Osteoblast (primary cell): Measurements from ENCODE around the gene STAU1. TPM values are rescaled to one million over a fixed set of nuclear protein-coding genes. Genes with fewer than 3 reads are reported as not detected.

Source experiments
- DNase-seq: peaks from one replicate; pipeline ENCODE4 v3.0.0; 2011; ENCODE audit warnings: low spot score, mixed read lengths; ENCODE audit not compliant: insufficient read length; ENCODE audit errors: missing footprints
- H2AFZ ChIP-seq: 2 replicates; pipeline ENCODE4 v1.6.0; 2011; ENCODE audit warnings: mild to moderate bottlenecking, low read length
- H3K27ac ChIP-seq: 2 replicates; pipeline ENCODE4 v1.5.1; 2011; ENCODE audit warnings: mild to moderate bottlenecking, low read depth, low read length, moderate library complexity
- H3K27me3 ChIP-seq: 2 replicates; pipeline ENCODE4 v1.6.0; 2012; ENCODE audit warnings: mild to moderate bottlenecking, control low read depth, inconsistent platforms, low read length, moderate library complexity; ENCODE audit not compliant: insufficient read depth
- H3K36me3 ChIP-seq: 2 replicates; pipeline ENCODE4 v1.5.1; 2011; ENCODE audit warnings: mild to moderate bottlenecking, low read length, control low read depth, moderate library complexity; ENCODE audit not compliant: insufficient read depth
- H3K4me1 ChIP-seq: 2 replicates; pipeline ENCODE4 v1.5.1; 2011; ENCODE audit warnings: mild to moderate bottlenecking, low read length, control low read depth, moderate library complexity; ENCODE audit not compliant: insufficient read depth
- H3K4me2 ChIP-seq: 2 replicates; pipeline ENCODE4 v1.6.0; 2011; ENCODE audit warnings: mild to moderate bottlenecking, low read length; ENCODE audit not compliant: insufficient read depth
- H3K4me3 ChIP-seq: fragments of 200-600 bp; sonication (generic); 3 replicates; pipeline ENCODE4 v1.5.1; 2012; ENCODE audit warnings: mild to moderate bottlenecking, low read length, inconsistent platforms; ENCODE audit not compliant: insufficient read depth
- H3K79me2 ChIP-seq: 2 replicates; pipeline ENCODE4 v1.6.0; 2012; ENCODE audit warnings: mild to moderate bottlenecking, low read length, control low read depth, inconsistent platforms; ENCODE audit not compliant: insufficient read depth
- H3K9me3 ChIP-seq: 2 replicates; pipeline ENCODE4 v1.5.1; 2011; ENCODE audit warnings: low read depth, low read length, control low read depth
- H4K20me1 ChIP-seq: 2 replicates; pipeline ENCODE4 v1.6.0; 2012; ENCODE audit warnings: mild to moderate bottlenecking, low read length, control low read depth; ENCODE audit not compliant: insufficient read depth
- total RNA-seq: library from RNA; depleted of rRNA; stranded (reverse); fragments of >200 nt; gene quantifications from 2 replicates; pipeline ENCODE4 v1.2.3, GENCODE V29; 2012
- TF ChIP-seq, protein P1 (sequence below): IDR thresholded peaks from 2 replicates; pipeline ENCODE4 v1.5.1; 2011; ENCODE audit warnings: mild to moderate bottlenecking, low read depth, low read length, moderate library complexity; ENCODE audit errors: extremely low read depth

Gene STAU1
- total RNA-seq, 1 donor: 64.8 TPM

DNA sequence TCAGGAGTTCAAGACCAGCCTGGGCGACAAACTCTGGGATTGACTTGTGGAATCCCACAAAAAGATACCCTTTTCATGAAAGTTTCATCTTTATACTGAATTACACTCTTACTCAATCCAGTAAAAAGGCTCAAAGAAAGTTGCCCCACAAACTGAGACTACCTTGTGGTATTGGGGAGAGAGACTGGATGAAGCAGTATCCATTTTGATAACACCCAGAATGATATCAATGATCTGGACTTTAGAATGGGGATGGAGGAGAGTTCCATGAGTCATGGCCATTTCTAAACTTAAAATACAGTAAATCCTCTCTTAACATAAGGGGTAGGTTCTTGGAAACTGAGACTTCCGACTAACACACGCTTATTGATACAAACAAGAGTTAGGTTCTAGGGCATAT is 4.7 kb downstream of the STAU1 start:
- Histone ChIP-seq H3K27me3 (no peaks in the 10 kb centered on the region), H3K4me2 (no peak overlapping the region), H4K20me1 (peaks cover 65% of the 10 kb centered on the region), H3K27ac (no peak overlapping the region), H3K79me2 (peaks cover 92% of the 10 kb centered on the region), H2AFZ (no peak overlapping the region), H3K4me1 (peaks cover 10% of the 10 kb centered on the region), H3K4me3 (no peak overlapping the region), H3K36me3 (no peaks in the 10 kb centered on the region), H3K9me3 (no peaks in the 10 kb centered on the region)
- TF ChIP-seq, protein P1, sequence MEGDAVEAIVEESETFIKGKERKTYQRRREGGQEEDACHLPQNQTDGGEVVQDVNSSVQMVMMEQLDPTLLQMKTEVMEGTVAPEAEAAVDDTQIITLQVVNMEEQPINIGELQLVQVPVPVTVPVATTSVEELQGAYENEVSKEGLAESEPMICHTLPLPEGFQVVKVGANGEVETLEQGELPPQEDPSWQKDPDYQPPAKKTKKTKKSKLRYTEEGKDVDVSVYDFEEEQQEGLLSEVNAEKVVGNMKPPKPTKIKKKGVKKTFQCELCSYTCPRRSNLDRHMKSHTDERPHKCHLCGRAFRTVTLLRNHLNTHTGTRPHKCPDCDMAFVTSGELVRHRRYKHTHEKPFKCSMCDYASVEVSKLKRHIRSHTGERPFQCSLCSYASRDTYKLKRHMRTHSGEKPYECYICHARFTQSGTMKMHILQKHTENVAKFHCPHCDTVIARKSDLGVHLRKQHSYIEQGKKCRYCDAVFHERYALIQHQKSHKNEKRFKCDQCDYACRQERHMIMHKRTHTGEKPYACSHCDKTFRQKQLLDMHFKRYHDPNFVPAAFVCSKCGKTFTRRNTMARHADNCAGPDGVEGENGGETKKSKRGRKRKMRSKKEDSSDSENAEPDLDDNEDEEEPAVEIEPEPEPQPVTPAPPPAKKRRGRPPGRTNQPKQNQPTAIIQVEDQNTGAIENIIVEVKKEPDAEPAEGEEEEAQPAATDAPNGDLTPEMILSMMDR: no peak
- no peak for DNase-seq

DNA sequence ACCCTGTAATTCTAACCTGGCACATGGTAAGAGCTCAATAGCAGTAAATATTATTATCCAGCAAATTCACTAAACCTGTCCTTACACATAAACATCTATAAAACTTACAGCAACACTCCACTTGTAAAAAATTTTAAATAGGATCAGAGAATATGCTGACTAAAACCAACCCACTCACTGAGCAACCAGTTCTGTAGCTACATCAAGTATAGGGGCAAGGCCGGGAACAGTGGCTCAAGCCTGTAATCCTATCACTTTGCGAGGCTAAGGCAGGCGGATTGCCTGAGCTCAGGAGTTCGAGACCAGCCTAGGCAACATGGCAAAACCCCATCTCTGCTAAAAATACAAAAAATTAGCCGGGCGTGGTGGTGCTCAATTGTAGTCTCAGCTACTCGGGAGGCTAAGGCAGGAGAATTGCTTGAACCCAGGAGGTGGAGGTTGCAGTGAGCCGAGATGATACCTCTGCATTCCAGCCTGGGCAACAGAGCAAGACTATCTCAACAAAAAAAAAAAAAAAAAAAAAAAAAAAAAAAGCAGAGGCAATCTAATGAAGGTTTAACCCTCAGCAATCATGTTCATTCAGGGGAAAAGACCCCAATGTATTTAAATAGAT is 6.8 kb downstream of the STAU1 start:
- Histone ChIP-seq H3K36me3 (no peaks in the 10 kb centered on the region), H3K4me3 (no peak overlapping the region), H3K79me2 (peaks cover 94% of the 10 kb centered on the region), H3K27ac (no peak overlapping the region), H3K9me3 (no peaks in the 10 kb centered on the region), H3K4me1 (peaks cover 3% of the 10 kb centered on the region), H3K27me3 (no peaks in the 10 kb centered on the region), H2AFZ (no peak overlapping the region), H4K20me1 (peaks cover 58% of the 10 kb centered on the region), H3K4me2 (no peak overlapping the region)
- TF ChIP-seq, protein P1: no peak
- DNase-seq: no peak

DNA sequence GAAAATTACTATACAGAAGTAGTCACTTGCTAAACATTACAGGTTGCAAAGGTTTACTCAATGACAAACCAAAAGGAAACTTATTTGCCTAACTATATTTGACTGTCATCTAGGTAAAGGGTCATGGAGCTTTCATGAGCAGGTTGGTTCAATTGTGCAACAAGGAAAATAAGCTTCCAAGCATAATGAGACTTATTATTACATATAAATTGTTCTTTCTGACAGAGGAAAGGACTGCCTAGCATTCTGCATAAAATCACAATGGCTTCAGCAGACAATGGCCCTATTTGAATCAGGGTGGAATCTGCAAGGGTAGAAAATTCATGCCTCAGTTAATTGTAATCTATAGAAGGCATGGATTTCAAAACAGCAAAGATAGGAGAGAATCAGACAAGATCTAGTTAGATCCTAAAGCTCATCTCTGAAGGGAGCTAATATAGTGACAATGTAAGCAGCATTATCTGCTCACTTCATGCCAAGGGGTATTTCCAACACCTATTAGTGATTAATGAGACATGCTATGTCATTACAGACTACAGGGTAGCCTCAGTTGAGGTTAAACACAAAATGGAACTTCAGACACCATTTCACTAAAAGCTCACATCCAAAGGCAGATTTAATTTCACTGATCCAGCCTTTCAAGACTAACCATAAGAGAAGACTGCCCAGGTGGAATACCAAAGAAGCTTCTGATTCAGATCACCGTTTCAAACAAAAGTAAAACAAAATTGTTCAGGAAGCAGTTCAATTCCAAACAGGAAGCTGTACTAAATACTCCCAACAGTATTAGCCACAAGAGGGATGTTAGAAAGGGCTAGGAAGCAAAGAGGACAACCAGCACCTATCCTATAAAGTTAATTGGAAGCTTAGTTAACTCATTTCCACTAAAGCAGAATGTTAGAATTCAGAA is 8.5 kb downstream of the STAU1 start:
- TF ChIP-seq, protein P1: no peak
- H3K4me1 ChIP-seq: no peaks in the 10 kb centered on the region
- no peaks in the 10 kb centered on the region for H3K9me3 ChIP-seq
- no peak overlapping the region for H2AFZ ChIP-seq
- H3K36me3 ChIP-seq: no peaks in the 10 kb centered on the region
- H3K27me3 ChIP-seq: no peaks in the 10 kb centered on the region
- H3K79me2 ChIP-seq: peaks cover 86% of the 10 kb centered on the region
- no peak overlapping the region for H3K4me3 ChIP-seq
- no peak for DNase-seq
- H3K27ac ChIP-seq: no peak overlapping the region
- peaks cover 45% of the 10 kb centered on the region for H4K20me1 ChIP-seq
- no peak overlapping the region for H3K4me2 ChIP-seq

DNA sequence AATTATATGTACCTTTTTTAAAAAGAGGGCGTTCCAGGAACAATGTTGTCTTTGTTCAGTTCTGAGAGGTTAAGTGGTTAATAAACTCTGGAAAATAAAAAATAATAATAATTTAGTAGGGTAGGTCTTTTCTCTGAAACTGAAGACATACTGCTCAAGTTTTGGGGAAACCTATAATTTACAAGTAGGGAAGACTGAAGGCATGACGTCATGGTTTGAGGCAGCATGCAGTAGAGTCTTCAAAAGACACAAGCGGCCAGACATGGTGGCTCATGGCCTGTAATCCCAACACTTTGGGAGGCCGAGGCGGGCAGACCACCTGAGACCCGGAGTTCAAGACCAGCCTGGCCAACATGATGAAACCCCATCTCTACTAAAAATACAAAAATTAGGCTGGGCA is 14.0 kb downstream of the STAU1 start:
- Histone ChIP-seq H3K27ac (no peak overlapping the region), H3K4me1 (no peaks in the 10 kb centered on the region), H3K9me3 (no peaks in the 10 kb centered on the region), H4K20me1 (peaks cover 14% of the 10 kb centered on the region), H3K36me3 (peaks cover 10% of the 10 kb centered on the region), H3K4me2 (no peak overlapping the region), H3K4me3 (no peak overlapping the region), H2AFZ (no peak overlapping the region), H3K79me2 (peaks cover 81% of the 10 kb centered on the region), H3K27me3 (no peaks in the 10 kb centered on the region)
- no peak for DNase-seq
- TF ChIP-seq, protein P1: no peak
